HuH-7 (cell line): ENCODE data around the gene NME9.

Experiments used
- DNase-seq: peaks from one replicate; pipeline ENCODE4 v3.0.0; 2011; ENCODE audit warnings: low spot score

The NME9 gene

GRCh38 chr3:138332472-138333073, 2.9 kb upstream of the NME9 start:
- no peak for DNase-seq

GRCh38 chr3:138331143-138331894, 1.7 kb upstream of the NME9 start:
- DNase-seq = no peak

- DNase-seq = no peak
Observed at GRCh38 chr3:138329984-138330293, 288 bp upstream of the NME9 start.

GRCh38 chr3:138328341-138328740, 1.3 kb downstream of the NME9 start:
- DNase-seq = no peak

- DNase-seq = no peak
Observed at GRCh38 chr3:138327831-138328230, 1.8 kb downstream of the NME9 start.

GRCh38 chr3:138326866-138327595, 2.6 kb downstream of the NME9 start:
- DNase-seq = no peak

- no peak for DNase-seq
Observed at GRCh38 chr3:138325990-138326389, 3.7 kb downstream of the NME9 start.

GRCh38 chr3:138323971-138324370, 5.7 kb downstream of the NME9 start:
- DNase-seq = no peak

- no peak for DNase-seq
Observed at GRCh38 chr3:138317687-138318086, 12.0 kb downstream of the NME9 start.

GRCh38 chr3:138314751-138315150, 14.9 kb downstream of the NME9 start:
- no peak for DNase-seq

- no peak for DNase-seq
Observed at GRCh38 chr3:138310494-138310893, 19.2 kb downstream of the NME9 start.

- no peak for DNase-seq
Observed at GRCh38 chr3:138308783-138309182, 20.9 kb downstream of the NME9 start.

GRCh38 chr3:138307899-138308298, 21.8 kb downstream of the NME9 start:
- DNase-seq = no peak

- no peak for DNase-seq
Observed at GRCh38 chr3:138303474-138303873, 26.2 kb downstream of the NME9 start.

- DNase-seq = no peak
Observed at GRCh38 chr3:138300647-138301046, 29.0 kb downstream of the NME9 start.

- DNase-seq = no peak
Observed at GRCh38 chr3:138297876-138298275, 31.8 kb downstream of the NME9 start.

- DNase-seq = no peak
Observed at GRCh38 chr3:138297059-138297607, 32.5 kb downstream of the NME9 start.

- no peak for DNase-seq
Observed at GRCh38 chr3:138296639-138297038, 33.0 kb downstream of the NME9 start.

- DNase-seq = no peak
Observed at GRCh38 chr3:138289701-138290100, 40.0 kb downstream of the NME9 start.

GRCh38 chr3:138289260-138289659, 40.4 kb downstream of the NME9 start:
- no peak for DNase-seq

GRCh38 chr3:138284957-138285477, 44.6 kb downstream of the NME9 start:
- no peak for DNase-seq

- no peak for DNase-seq
Observed at GRCh38 chr3:138284079-138284478, 45.6 kb downstream of the NME9 start.

- DNase-seq = no peak
Observed at GRCh38 chr3:138282836-138283235, 46.8 kb downstream of the NME9 start.
